Measurements from ENCODE around the gene ANKRD10.
A peak's percentile ranks its signal among the peaks of the same experiment; 100 is the strongest.

ANKRD10 gene

DNA sequence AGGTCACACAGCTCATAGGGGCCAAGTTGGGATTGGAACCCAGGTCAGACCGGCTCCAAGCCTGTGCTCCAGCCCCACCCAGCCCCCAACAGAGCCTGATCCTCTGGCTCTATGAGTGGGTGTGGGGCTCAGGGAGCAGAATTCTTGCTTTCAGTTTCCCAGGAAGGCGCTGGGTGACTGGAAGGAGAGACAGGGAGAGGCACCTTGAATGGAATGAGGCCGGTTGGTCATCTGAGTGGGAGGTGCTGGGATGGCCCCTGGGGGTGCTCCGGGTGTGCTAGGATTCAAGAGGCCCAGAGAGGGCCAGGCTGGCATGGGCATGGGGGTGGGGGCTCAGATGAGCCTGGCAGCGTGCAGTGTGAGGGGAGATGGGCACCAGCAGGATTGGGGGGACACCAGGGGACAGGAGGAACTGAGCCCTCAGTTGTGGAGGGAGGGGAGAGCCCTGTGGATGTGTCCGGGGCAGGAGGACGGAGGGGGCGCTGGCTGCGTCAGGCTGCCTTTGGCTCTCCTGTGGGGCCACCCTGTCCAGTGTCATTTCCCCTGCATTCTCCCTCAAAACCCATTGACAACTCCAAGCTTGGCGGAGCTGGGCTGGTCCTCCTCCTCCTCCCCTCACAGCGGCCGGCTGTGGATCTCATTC is 31.2 kb upstream of the ANKRD10 start:
- H3K4me2 ChIP-seq (ENCODE audit: low read depth, low read length, poor library complexity, severe bottlenecking): no peak overlapping the region
- H3K9ac ChIP-seq (ENCODE audit: low read length): no peak overlapping the region
- no peaks in the 10 kb centered on the region for H3K27me3 ChIP-seq (ENCODE audit: low read length)
- H2AFZ ChIP-seq (ENCODE audit: low read depth, low read length, severe bottlenecking): no peak overlapping the region
- H4K20me1 ChIP-seq (ENCODE audit: low read depth, low read length): no peaks in the 10 kb centered on the region
- no peaks in the 10 kb centered on the region for H3K9me3 ChIP-seq (ENCODE audit: insufficient read depth, low read length)
- TF ChIP-seq, protein P1, sequence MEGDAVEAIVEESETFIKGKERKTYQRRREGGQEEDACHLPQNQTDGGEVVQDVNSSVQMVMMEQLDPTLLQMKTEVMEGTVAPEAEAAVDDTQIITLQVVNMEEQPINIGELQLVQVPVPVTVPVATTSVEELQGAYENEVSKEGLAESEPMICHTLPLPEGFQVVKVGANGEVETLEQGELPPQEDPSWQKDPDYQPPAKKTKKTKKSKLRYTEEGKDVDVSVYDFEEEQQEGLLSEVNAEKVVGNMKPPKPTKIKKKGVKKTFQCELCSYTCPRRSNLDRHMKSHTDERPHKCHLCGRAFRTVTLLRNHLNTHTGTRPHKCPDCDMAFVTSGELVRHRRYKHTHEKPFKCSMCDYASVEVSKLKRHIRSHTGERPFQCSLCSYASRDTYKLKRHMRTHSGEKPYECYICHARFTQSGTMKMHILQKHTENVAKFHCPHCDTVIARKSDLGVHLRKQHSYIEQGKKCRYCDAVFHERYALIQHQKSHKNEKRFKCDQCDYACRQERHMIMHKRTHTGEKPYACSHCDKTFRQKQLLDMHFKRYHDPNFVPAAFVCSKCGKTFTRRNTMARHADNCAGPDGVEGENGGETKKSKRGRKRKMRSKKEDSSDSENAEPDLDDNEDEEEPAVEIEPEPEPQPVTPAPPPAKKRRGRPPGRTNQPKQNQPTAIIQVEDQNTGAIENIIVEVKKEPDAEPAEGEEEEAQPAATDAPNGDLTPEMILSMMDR (IDR thresholded peaks at IDR 0.05; ENCODE audit: insufficient read depth, low read length, poor library complexity, severe bottlenecking): no peak
- no peak for TF ChIP-seq EZH2phosphoT487 (conservative IDR thresholded peaks at IDR 0.05; ENCODE audit: low read length)
- H3K36me3 ChIP-seq (ENCODE audit: low read length): no peaks in the 10 kb centered on the region
- no peak overlapping the region for H3K27ac ChIP-seq (ENCODE audit: low read depth, low read length)
- no peak overlapping the region for H3K4me3 ChIP-seq (ENCODE audit: insufficient read depth, low read length, poor library complexity, severe bottlenecking)
- H3K79me2 ChIP-seq (ENCODE audit: insufficient read depth, low read length): no peaks in the 10 kb centered on the region
- H3F3A ChIP-seq (ENCODE audit: insufficient read depth): no peaks in the 10 kb centered on the region
- H3K9me2 ChIP-seq (replicated peaks; ENCODE audit: insufficient read depth, low read length): no peaks in the 10 kb centered on the region

DNA sequence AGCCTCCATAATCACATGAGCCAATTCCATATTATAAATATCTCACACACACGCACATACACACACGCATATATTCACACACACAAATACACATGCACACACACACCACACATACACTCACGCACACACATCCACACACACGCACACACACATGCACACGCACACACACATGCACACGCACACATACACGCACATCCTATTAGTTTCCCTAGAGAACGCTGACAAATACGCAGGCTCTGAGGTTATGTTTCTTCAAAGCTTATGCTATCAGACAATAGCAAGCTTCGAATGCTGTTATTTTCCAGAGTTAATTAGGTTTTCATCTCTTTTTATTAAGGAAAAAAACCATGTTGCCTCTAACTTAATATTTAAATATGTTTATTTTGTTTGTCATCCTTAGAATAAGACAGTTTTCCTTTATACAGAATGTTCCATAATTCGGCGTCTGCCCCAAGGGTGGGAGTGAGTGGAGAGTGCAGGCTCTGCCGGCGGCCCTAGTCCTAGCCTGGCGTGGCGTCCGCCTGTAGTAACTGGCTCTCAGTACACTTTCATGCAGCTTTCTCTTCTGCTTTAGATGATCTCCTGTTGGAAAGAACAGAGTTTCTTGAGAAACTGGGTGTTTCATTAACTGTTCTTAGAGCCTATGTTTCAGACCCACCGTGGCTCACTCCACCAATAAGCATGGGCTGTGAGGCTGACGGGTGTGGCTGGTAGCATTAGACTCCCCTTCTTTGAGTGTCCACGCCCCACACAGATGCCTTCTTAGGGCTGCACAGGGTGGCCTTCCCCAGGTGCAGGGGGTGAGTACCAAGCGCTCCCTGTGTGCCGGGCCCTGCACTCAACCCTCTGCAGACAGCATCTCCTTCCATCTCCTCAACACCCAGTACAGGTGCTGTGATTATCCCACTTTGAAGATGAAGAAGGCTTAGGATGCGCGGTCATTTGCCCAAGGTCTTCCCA is 30.4 kb upstream of the ANKRD10 start:
- no peaks in the 10 kb centered on the region for H3K79me2 ChIP-seq (ENCODE audit: insufficient read depth, low read length)
- no peak overlapping the region for H3K4me3 ChIP-seq (ENCODE audit: insufficient read depth, low read length, poor library complexity, severe bottlenecking)
- no peaks in the 10 kb centered on the region for H3K36me3 ChIP-seq (ENCODE audit: low read length)
- H3K4me2 ChIP-seq (ENCODE audit: low read depth, low read length, poor library complexity, severe bottlenecking): no peak overlapping the region
- TF ChIP-seq EZH2phosphoT487 (conservative IDR thresholded peaks at IDR 0.05; ENCODE audit: low read length): no peak
- TF ChIP-seq, protein P1 (IDR thresholded peaks at IDR 0.05; ENCODE audit: insufficient read depth, low read length, poor library complexity, severe bottlenecking): no peak
- H3K27ac ChIP-seq (ENCODE audit: low read depth, low read length): no peak overlapping the region
- H3K27me3 ChIP-seq (ENCODE audit: low read length): no peaks in the 10 kb centered on the region
- H3K9me2 ChIP-seq (replicated peaks; ENCODE audit: insufficient read depth, low read length): no peaks in the 10 kb centered on the region
- H3K9me3 ChIP-seq (ENCODE audit: insufficient read depth, low read length): no peaks in the 10 kb centered on the region
- H3F3A ChIP-seq (ENCODE audit: insufficient read depth): no peaks in the 10 kb centered on the region
- no peaks in the 10 kb centered on the region for H4K20me1 ChIP-seq (ENCODE audit: low read depth, low read length)
- H2AFZ ChIP-seq (ENCODE audit: low read depth, low read length, severe bottlenecking): no peak overlapping the region
- no peak overlapping the region for H3K9ac ChIP-seq (ENCODE audit: low read length)

DNA sequence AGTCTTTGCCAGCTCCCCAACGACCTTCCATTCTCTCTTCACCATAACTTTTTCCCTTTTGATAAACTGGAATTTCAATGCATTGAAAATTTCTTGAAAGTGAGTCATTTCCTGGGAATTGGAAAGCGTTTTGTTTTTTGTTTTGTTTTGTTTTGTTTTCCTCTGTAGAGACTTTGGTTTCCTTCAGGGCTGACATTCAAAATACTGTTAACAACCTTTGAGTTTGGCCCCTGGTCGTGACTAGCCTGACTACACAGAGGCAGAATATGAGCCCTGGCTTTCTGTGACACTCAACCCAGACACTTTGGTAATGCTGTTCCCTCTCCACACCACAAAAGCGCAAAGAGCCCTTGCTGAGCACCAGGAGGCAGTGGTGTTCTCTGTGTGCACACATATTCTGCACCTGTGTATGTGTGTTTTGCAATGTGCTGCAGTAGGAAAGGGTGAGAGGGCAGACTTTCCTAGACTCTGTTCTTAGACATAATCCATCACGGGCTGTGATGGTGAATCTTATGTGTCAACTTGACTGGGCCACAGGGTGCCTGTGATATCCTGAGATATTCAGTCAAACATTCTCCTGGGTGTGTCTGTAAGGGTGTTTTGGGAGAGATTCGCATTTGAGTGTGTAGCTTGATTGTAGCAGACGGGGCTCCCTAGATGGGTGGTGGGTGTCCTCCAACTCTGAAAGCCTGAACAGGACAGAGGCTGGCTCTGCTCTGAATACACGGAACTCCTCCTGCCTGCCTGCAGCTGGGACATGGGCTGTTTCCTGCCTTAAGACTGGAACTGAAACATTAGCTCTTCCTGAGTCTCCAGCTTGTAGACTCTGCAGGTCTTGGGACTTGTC is 29.5 kb upstream of the ANKRD10 start:
- H3K4me2 ChIP-seq (ENCODE audit: low read depth, low read length, poor library complexity, severe bottlenecking): no peak overlapping the region

More for the DNA sequence above, 29.5 kb upstream of the ANKRD10 start:
- H3K27me3 ChIP-seq (ENCODE audit: low read length): no peaks in the 10 kb centered on the region
- H4K20me1 ChIP-seq (ENCODE audit: low read depth, low read length): no peaks in the 10 kb centered on the region
- no peaks in the 10 kb centered on the region for H3K36me3 ChIP-seq (ENCODE audit: low read length)
- no peak overlapping the region for H2AFZ ChIP-seq (ENCODE audit: low read depth, low read length, severe bottlenecking)
- H3F3A ChIP-seq (ENCODE audit: insufficient read depth): no peaks in the 10 kb centered on the region
- no peaks in the 10 kb centered on the region for H3K79me2 ChIP-seq (ENCODE audit: insufficient read depth, low read length)
- no peak overlapping the region for H3K4me3 ChIP-seq (ENCODE audit: insufficient read depth, low read length, poor library complexity, severe bottlenecking)
- no peak for TF ChIP-seq EZH2phosphoT487 (conservative IDR thresholded peaks at IDR 0.05; ENCODE audit: low read length)
- TF ChIP-seq, protein P1 (IDR thresholded peaks at IDR 0.05; ENCODE audit: insufficient read depth, low read length, poor library complexity, severe bottlenecking): peak; percentile 20
- H3K27ac ChIP-seq (ENCODE audit: low read depth, low read length): no peak overlapping the region
- H3K9ac ChIP-seq (ENCODE audit: low read length): no peak overlapping the region
- H3K9me2 ChIP-seq (replicated peaks; ENCODE audit: insufficient read depth, low read length): no peaks in the 10 kb centered on the region
- no peaks in the 10 kb centered on the region for H3K9me3 ChIP-seq (ENCODE audit: insufficient read depth, low read length)
